GM19467 (cell line): ENCODE results near the gene FAM83G.
"Not testable (repeated sequence)": the region's sequence is repeated elsewhere in the genome, so short reads cannot be mapped to it uniquely, and the experiment has no call there.

Source experiments
- ATAC-seq: cut with Tn5 transposase; IDR thresholded peaks from one replicate; pipeline ENCODE4 v1.9.1; 2021; ENCODE audit warnings: mild to moderate bottlenecking, moderate library complexity; ENCODE audit not compliant: unreplicated experiment

The FAM83G gene

GRCh38 chr17:19004421-19005136 is at the start of gene FAM83G:
Gene FAM83G, minus strand, starts transcription at chr17:19004764. Its CDS starts 723 bp downstream, at chr17:19004041.
- peak; percentile 61 for ATAC-seq

GRCh38 chr17:19048826-19049225 is 44.3 kb upstream of the FAM83G start:
- not testable (repeated sequence) for ATAC-seq

- not testable (repeated sequence) for ATAC-seq
Observed at GRCh38 chr17:19047510-19047909, 42.9 kb upstream of the FAM83G start.

GRCh38 chr17:19046782-19047375 is 42.3 kb upstream of the FAM83G start, which contains the start of gene GRAP:
Gene GRAP, minus strand, starts transcription at chr17:19046957. Its CDS starts 31 bp downstream, at chr17:19046926.
- not testable (repeated sequence) for ATAC-seq

- not testable (repeated sequence) for ATAC-seq
Observed at GRCh38 chr17:19044643-19045042, 40.1 kb upstream of the FAM83G start.

GRCh38 chr17:19043032-19043431 is 38.5 kb upstream of the FAM83G start:
- ATAC-seq, result not testable (repeated sequence)

GRCh38 chr17:19042369-19042768 is 37.8 kb upstream of the FAM83G start:
- ATAC-seq, result not testable (repeated sequence)

GRCh38 chr17:19041871-19042270 is 37.3 kb upstream of the FAM83G start:
- ATAC-seq, result not testable (repeated sequence)

- not testable (repeated sequence) for ATAC-seq
Observed at GRCh38 chr17:19040350-19040749, 35.8 kb upstream of the FAM83G start.

GRCh38 chr17:19038730-19039129 is 34.2 kb upstream of the FAM83G start:
- not testable (repeated sequence) for ATAC-seq

GRCh38 chr17:19038007-19038406 is 33.4 kb upstream of the FAM83G start:
- ATAC-seq, result not testable (repeated sequence)

GRCh38 chr17:19037547-19037946 is 33.0 kb upstream of the FAM83G start:
- not testable (repeated sequence) for ATAC-seq

- not testable (repeated sequence) for ATAC-seq
Observed at GRCh38 chr17:19036186-19036585, 31.6 kb upstream of the FAM83G start.

- ATAC-seq, result peak; percentile 32
Observed at GRCh38 chr17:19032377-19032988, 27.9 kb upstream of the FAM83G start.

- ATAC-seq, result peak; percentile 46
Observed at GRCh38 chr17:19031729-19032128, 27.2 kb upstream of the FAM83G start.

- ATAC-seq, result not testable (repeated sequence)
Observed at GRCh38 chr17:19030771-19031449, 26.3 kb upstream of the FAM83G start.

GRCh38 chr17:19029740-19030139 is 25.2 kb upstream of the FAM83G start:
- not testable (repeated sequence) for ATAC-seq

GRCh38 chr17:19028671-19029070 is 24.1 kb upstream of the FAM83G start:
- ATAC-seq, result not testable (repeated sequence)

GRCh38 chr17:19024101-19025078 is 19.8 kb upstream of the FAM83G start:
- no peak for ATAC-seq
